ENCODE data around the gene PRKN.

Gene PRKN

GRCh38 chr6:161631676-161632194, 1095.8 kb downstream of the PRKN start:
- Histone ChIP-seq H4K20me1 (ENCODE audit: insufficient read depth, low read length) (no peaks in the 10 kb centered on the region), H3K4me2 (ENCODE audit: insufficient read depth, low read length) (no peak overlapping the region), H3K4me3 (ENCODE audit: low read depth in 1 of 2, low read length in 2 of 2) (no peak overlapping the region), H3K4me1 (ENCODE audit: insufficient read depth, low read length) (no peaks in the 10 kb centered on the region), H3K27me3 (ENCODE audit: insufficient read depth, low read length, poor library complexity) (no peaks in the 10 kb centered on the region), H3K9ac (ENCODE audit: low read depth, low read length) (no peak overlapping the region), H3K9me3 (ENCODE audit: insufficient read depth, low read length, severe bottlenecking) (no peaks in the 10 kb centered on the region), H2AFZ (ENCODE audit: low read depth, low read length) (no peak overlapping the region), H3K36me3 (ENCODE audit: insufficient read depth, low read length) (no peaks in the 10 kb centered on the region), H3K27ac (ENCODE audit: low read length) (no peak overlapping the region), H3K79me2 (ENCODE audit: insufficient read depth, low read length) (no peaks in the 10 kb centered on the region)
- TF ChIP-seq EZH2 (IDR thresholded peaks at IDR 0.05; ENCODE audit: borderline replicate concordance, low read depth, low read length, severe bottlenecking) = no peak
- TF ChIP-seq, protein P1, sequence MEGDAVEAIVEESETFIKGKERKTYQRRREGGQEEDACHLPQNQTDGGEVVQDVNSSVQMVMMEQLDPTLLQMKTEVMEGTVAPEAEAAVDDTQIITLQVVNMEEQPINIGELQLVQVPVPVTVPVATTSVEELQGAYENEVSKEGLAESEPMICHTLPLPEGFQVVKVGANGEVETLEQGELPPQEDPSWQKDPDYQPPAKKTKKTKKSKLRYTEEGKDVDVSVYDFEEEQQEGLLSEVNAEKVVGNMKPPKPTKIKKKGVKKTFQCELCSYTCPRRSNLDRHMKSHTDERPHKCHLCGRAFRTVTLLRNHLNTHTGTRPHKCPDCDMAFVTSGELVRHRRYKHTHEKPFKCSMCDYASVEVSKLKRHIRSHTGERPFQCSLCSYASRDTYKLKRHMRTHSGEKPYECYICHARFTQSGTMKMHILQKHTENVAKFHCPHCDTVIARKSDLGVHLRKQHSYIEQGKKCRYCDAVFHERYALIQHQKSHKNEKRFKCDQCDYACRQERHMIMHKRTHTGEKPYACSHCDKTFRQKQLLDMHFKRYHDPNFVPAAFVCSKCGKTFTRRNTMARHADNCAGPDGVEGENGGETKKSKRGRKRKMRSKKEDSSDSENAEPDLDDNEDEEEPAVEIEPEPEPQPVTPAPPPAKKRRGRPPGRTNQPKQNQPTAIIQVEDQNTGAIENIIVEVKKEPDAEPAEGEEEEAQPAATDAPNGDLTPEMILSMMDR (IDR thresholded peaks at IDR 0.05; ENCODE audit: borderline replicate concordance, extremely low read depth, low read length, poor library complexity, severe bottlenecking) = no peak
- ATAC-seq (ENCODE audit: insufficient read depth, low read depth) (no peak), DNase-seq (no peak)

DNA sequence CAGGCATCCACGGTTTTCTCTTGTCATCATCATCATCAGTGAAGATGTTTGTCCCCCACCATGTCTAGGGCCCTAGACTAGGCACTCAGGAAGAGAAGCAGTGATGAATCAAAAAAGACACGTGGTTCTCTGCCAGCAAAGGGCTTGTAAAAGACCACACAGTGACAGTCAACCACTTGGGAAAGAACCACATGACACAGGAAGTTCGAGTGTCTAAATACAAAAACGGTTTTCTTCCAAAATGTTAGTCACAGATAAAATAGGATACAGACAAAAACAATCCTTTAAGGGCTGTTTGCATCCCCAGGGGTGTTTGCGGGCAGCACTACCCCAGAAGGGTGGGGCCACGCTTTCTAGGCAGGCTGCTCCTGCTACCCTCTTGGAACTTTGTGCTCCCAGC, 1096.9 kb downstream of the PRKN start:
- Histone ChIP-seq H3K79me2 (ENCODE audit: insufficient read depth, low read length) (no peaks in the 10 kb centered on the region), H3K27me3 (ENCODE audit: insufficient read depth, low read length, poor library complexity) (no peaks in the 10 kb centered on the region), H3K4me2 (ENCODE audit: insufficient read depth, low read length) (no peak overlapping the region), H3K4me3 (ENCODE audit: low read depth in 1 of 2, low read length in 2 of 2) (no peak overlapping the region), H3K36me3 (ENCODE audit: insufficient read depth, low read length) (no peaks in the 10 kb centered on the region), H3K9me3 (ENCODE audit: insufficient read depth, low read length, severe bottlenecking) (no peaks in the 10 kb centered on the region), H3K9ac (ENCODE audit: low read depth, low read length) (no peak overlapping the region), H2AFZ (ENCODE audit: low read depth, low read length) (no peak overlapping the region), H3K4me1 (ENCODE audit: insufficient read depth, low read length) (no peaks in the 10 kb centered on the region), H3K27ac (ENCODE audit: low read length) (no peak overlapping the region), H4K20me1 (ENCODE audit: insufficient read depth, low read length) (no peaks in the 10 kb centered on the region)
- no peak for DNase-seq
- no peak for ATAC-seq (ENCODE audit: insufficient read depth, low read depth)
- TF ChIP-seq, protein P1 (IDR thresholded peaks at IDR 0.05; ENCODE audit: borderline replicate concordance, extremely low read depth, low read length, poor library complexity, severe bottlenecking) = no peak
- no peak for TF ChIP-seq EZH2 (IDR thresholded peaks at IDR 0.05; ENCODE audit: borderline replicate concordance, low read depth, low read length, severe bottlenecking)

DNA sequence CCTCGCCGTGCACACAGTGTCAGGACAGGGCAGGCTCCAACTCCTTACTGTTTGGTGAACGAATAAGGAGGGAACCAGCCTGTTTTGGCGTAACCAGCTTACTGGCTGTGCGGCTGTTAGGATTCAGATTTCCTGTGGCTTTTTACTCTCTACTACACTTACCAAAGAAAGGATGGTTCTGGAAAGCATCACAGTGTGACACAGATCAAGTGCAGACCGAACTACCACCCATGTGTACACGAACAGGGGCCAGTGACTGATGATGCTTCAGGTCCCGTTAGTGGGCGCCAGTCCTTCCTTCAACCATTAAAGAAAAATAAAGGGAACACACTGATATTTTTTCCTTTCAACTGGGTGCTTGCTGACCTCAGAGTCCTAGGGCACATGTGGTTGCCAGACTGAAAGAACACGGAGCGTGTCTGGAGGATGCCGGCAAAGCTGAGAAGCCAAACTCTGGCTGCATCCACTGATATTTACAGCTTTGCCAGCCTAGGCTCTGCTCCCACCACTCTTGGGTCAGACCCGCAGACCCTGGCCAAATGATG, 1101.4 kb downstream of the PRKN start:
- Histone ChIP-seq H3K9ac (ENCODE audit: low read depth, low read length) (no peak overlapping the region), H4K20me1 (ENCODE audit: insufficient read depth, low read length) (no peaks in the 10 kb centered on the region), H3K4me2 (ENCODE audit: insufficient read depth, low read length) (no peak overlapping the region), H3K4me1 (ENCODE audit: insufficient read depth, low read length) (no peaks in the 10 kb centered on the region), H3K36me3 (ENCODE audit: insufficient read depth, low read length) (no peaks in the 10 kb centered on the region), H3K9me3 (ENCODE audit: insufficient read depth, low read length, severe bottlenecking) (no peaks in the 10 kb centered on the region), H3K79me2 (ENCODE audit: insufficient read depth, low read length) (no peaks in the 10 kb centered on the region), H3K4me3 (ENCODE audit: low read depth in 1 of 2, low read length in 2 of 2) (no peak overlapping the region), H3K27me3 (ENCODE audit: insufficient read depth, low read length, poor library complexity) (no peaks in the 10 kb centered on the region), H2AFZ (ENCODE audit: low read depth, low read length) (no peak overlapping the region), H3K27ac (ENCODE audit: low read length) (no peak overlapping the region)
- DNase-seq = no peak
- no peak for ATAC-seq (ENCODE audit: insufficient read depth, low read depth)
- TF ChIP-seq, protein P1 (IDR thresholded peaks at IDR 0.05; ENCODE audit: borderline replicate concordance, extremely low read depth, low read length, poor library complexity, severe bottlenecking) = no peak
- TF ChIP-seq EZH2 (IDR thresholded peaks at IDR 0.05; ENCODE audit: borderline replicate concordance, low read depth, low read length, severe bottlenecking) = no peak

Data from DND-41 (cell line).